HG03196 (cell line): ENCODE data around the gene PTPRE.

ENCODE experiments used
- ATAC-seq: cut with Tn5 transposase; IDR thresholded peaks from one replicate; pipeline ENCODE4 v1.9.1; 2021; ENCODE audit not compliant: unreplicated experiment

The PTPRE gene

DNA sequence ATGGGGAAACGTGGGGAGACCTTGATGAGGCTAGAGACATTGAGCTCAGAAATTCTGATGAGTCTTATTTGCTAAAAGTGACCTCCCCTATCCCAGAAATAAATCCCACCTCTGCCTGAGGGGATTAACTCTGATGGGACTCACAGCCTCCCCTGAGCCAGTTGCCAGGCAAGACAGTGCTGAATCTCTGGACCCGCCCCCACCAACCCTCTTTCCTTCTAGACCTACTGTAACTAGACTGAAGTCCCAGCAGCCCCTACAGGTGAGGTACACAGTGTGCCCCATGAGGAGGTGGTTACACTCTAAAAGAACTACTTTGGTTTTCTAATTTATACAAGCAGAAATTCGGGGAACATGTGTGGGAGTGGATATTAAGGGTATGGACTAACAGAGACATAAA lies 42.9 kb downstream of the PTPRE start:
- ATAC-seq, result no peak

DNA sequence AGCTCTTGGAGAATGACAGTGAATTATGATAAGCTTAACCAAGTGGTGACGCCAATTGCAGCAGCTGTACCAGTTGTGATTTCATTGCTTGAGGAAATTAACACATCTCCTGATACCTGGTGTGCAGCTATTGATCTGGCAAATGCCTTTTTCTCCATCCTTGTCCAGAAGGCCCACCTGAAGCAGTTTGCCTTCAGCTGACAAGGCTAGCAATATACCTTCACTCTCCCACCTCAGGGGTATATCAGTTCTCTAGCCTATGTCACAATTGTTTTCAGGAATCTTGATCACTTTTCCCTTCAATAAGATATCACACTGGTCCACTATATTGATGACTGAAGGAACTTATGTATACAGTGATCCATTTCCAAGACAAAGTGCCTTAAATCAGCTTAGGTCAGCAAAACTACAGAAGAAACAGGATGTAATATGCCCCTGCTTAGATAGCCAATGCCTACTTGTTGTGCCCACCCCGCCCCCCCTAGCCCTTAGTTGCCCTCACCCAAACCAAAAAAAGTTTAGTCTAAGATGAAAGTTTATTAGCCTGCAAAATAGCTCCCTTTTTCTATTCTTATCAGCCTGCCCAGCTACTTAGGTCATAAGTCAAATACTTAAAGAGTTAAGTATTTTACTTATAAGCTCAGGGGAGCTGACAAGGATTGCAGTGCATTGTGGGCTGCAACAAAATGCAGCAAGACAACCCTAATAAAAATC lies 45.1 kb downstream of the PTPRE start:
- ATAC-seq, result no peak

DNA sequence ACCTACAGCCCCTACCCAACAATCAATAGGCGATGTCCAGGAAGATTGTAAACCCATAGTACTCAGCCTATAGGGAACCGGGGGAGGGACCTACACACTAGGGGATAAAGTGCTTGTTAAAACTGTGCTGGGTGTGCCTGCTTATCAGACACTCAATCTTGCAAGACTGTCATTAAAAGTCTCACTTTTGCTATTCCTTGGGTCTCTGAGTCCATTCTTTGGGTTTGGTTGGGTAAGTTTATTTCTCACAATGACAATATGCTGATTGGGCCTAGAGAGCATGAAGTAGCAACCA lies 45.6 kb downstream of the PTPRE start:
- ATAC-seq, result no peak

DNA sequence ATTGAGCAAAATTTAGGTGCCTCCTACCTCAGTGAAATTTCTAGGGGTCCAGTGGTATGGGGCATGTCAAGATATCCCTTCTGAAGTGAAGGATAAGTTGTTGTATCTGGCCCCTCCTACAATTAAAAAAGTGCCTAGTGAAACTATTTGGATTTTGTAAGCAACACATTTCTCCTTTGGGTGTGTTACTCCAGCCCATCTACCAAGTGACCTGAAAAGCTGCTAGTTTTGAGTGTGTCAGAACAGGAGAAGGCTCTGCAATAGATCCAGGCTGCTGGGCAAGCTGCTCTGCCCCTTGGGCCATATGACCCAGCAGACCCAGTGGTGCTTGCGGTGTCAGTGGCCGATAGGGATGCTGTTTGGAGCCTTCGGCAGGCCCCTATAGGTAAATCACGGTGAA lies 46.0 kb downstream of the PTPRE start:
- no peak for ATAC-seq

DNA sequence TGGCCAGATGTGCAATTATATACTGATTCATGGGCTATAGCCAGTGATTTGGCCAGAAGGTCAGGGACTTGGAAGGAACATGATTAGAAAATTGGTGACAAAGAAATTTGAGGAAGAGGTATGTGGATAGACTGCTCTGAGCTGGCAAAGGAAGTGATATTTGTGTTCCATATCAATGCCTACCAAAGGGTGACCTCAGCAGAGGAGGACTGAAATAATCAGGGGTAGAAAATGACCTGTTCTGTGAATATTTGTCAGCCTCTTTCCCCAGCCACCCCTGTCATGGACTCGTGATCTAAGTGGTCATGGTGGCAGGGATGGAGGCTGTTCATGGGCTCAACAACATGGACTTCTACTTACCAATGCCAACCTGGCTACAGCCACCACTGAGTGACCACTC lies 47.0 kb downstream of the PTPRE start:
- no peak for ATAC-seq

DNA sequence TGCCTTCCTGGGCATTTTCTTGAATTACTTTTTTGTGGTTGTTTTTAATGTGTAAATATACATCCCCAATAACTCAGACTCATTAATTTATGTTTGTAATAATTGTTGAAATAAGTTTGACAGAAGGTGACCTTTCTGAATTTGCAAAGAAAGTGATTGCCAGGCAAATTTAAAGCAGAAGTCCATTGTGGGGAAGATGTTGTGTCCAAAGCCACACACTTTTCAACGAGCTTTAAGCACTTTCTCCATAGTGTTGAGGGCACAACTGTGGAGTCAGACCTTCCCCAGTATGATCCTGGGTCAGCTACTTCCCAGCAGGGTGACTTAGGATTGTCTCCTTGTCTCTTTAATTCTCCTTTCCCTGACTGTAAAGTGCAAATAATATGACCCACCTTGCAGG lies 52.5 kb downstream of the PTPRE start:
- ATAC-seq, result no peak

DNA sequence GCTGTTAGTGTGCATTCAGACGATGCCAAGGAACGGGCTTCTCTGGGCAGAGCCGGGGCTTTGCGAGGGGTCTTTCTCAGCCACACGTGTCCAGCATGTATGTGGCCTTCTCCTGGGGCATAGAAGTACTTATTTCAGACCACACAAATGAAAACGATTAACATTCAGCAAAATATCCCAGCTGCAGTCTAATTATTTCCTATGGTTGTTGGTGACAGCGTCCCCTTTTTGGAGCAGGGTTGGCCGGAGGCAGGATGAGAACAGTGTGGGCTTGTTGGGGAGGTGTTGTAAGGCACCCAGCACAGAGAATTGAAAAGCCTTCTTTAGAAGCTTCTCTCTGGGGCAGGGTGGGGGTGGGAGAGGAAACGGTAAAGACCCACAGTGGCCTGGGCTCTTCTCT lies 54.2 kb downstream of the PTPRE start:
- ATAC-seq, result no peak

DNA sequence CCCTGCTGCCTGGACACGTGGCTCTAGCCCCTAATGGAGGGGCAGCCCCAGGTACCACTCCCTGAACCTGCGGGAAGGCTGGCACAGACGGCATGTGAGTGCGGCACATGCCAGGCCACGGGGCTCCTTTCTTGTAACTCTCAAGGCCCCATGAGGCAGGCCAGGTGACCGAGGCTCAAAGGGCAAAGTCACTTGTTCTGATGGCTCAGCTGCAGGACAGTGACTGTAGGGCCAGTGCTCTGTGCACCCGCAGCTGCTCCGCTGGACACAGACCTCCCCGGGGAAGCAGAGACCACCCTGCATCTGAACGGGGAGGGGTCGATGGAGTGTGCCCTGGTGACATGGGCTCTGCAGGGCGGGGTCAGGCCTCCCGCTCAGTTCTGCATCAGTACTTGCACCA lies 55.3 kb downstream of the PTPRE start:
- no peak for ATAC-seq

DNA sequence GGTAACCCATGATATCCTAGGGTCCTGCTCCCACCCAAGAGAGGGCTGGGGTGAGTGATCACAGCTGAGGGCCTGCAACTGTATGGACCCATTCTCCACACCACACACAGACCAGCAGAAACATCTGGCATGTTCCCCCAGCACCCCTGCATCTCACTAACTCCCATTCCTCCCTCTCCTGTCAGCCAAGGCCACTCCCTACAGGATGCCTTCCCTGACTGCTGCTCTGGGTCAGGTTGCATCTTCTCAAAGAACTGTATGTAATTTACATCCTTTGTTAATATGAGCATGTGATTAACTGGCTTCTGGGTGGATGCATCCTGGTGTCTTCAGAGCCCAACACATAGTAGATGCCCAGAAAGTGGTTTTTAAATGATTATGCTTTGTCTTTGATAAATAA lies 56.2 kb downstream of the PTPRE start:
- ATAC-seq, result no peak

DNA sequence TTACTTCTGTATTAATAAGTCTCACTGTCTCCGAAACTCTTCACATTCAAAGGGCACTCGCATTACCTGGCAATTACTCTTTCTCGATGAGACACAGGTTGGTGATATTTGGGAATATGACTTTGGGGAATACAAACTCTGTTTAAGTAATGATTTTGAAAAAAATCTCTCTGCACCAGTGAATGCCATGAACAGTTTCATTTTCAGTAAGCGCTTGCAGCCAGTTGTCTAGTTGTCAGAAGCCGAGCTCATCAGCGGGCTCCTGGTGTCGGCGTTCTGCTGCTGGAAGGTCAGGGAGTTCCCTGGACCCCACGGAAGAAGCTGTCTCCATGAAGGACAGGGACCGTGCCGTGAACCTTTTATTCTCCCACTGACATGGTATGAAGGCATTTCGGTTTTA lies 57.7 kb downstream of the PTPRE start:
- no peak for ATAC-seq

DNA sequence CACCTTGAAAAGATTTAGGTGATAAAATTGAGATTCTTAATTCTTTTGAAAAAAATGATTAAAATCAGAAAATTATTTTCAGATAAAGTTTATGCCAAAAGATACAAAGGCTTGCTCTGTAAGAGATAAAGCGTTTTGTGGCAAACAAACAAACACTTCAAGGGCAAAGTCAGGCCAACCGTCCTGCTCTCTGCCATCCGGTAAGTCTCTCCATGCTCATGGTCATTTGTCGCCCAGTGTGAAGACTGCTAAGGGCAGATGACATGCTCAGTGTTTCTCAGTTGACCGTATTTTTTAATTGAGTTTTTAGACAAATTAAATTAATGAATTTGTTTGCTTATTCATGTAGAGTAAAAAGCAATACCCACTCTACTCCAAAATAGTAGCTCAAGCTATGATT lies 60.0 kb downstream of the PTPRE start:
- ATAC-seq, result no peak

DNA sequence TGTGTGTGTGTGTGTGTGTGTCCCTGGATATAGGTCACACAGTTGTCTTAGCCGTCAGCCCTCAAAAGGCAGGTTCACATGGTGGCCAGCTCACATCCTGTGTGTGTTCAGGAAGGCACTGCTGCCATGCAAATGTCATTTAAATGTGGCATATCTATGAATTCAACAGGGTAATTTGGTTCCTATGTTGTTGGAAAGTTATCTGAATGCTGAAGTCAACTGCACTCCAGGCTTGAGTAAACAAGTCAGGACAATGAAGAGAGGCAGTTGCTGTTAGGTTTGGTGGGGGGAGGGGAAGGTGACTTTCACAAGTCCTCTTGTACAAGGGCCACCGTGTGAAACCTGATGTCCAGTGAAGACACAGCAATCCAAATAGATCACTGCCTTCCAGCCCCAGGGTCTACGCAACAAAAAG lies 61.1 kb downstream of the PTPRE start:
- ATAC-seq, result no peak

DNA sequence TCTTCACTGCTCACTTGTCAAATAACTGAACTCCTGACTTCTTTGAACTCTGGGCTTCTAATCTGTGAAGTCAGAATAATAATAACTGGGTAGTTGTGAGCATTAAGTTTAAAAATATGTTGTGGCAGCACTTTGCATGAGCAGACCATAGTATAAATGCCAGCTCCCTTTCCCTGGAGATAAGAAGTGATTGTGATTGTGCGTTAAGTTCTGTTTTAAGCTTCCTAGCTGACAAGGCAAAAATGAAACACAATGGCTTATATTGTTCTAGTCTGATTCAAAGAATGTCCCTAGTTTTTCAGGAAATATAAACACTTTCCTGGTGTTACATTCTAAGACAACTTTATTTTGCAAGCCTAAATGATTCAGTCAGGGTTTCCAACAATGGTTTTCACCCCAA lies 61.8 kb downstream of the PTPRE start:
- no peak for ATAC-seq

DNA sequence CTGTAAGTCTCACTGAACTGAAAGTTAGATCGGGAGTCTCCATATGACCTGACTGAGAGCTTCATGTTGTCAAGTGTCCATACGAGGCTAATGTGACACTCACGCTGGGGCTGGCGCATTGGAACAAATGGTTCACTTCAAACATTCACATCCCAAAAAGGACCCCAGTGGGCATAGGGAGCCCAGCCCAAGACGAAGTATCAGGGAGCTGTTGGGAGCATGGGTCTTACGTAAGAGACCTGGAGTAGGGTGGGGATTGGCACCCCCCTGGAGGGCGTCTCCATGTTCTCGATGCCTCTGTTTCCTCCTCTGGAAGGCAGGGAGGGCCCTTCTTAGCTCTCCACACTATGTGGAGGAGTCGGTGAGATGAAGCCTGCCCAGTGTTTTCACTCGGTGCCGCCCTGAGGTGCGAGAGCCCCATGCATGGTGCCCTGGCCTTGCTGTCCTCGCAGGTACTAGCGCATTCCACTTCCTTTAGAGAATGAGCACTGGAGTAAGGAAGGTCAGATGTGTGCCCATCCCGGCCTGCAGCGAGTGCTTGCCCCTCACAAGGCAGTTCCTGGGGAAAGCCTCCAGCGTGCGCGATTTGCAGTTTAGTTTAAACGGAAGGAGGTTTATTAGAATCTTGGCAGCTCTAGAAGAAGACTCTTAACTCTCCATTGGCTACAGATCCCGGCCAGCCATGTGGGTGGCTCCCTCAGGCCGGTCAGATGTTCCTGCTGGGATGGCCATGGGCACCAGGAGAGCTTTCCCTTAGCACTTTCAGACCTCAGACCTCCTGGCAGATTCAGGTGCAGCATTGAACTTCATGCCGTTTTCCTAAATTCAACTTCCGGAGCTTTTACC lies 64.4 kb downstream of the PTPRE start:
- ATAC-seq, result no peak

DNA sequence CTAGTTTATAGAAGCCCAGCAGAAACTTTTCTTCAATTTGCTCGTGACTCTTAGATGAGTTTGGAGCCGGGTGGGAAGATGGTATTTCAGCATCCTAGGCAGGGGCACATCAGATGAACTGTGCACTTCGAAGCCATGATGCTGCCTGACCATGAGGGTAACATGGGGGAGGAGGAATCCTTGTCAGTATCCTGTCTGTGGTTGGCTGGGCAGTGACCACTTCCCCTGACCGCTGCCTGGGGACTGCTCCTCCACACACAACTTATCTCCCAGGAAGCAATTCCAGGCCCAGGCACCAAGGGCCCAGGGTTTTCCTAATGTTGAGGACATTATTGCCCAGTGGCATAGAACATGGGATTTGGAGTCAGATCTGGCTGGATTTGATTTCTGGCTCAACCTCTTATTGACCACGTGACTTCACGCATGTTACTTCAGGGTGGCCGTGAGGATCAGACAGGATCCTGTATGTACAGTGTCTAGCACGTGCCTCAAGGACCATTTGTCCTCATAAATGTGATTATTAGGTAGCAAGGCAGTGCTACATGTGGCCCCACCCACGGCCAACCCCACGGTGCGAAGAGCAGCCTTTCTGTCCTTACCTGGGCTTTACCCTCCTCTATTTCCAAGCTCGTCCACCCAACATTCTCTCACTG lies 65.2 kb downstream of the PTPRE start:
- ATAC-seq, result no peak

DNA sequence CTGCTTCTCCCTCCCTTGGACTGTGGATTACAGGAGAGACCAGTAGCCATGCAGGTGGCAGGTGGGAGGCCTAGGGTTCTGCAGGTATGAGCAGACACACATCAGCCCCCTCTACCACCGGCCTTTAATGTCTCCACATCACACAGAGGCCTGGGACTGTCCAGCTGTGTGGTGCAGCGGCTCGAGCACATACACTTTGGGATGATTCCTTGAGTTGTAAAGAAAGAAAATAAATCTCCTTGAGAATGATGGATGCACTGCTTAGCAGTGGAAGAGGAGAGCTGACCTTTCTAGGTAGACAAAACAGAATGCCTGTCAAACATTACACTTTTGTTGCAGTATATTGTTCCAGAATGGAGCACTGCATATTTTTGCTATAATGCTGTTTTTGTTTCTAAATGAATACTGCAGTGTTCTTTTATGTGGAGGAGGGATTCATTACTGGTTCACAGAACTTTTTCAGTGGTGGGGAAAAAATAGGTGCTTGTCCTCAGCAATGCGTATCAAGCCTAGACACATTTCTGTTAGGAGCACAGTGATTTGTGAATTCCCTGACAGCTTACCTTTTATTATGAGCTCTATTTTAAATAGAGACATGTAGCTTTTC lies 66.0 kb downstream of the PTPRE start:
- no peak for ATAC-seq

DNA sequence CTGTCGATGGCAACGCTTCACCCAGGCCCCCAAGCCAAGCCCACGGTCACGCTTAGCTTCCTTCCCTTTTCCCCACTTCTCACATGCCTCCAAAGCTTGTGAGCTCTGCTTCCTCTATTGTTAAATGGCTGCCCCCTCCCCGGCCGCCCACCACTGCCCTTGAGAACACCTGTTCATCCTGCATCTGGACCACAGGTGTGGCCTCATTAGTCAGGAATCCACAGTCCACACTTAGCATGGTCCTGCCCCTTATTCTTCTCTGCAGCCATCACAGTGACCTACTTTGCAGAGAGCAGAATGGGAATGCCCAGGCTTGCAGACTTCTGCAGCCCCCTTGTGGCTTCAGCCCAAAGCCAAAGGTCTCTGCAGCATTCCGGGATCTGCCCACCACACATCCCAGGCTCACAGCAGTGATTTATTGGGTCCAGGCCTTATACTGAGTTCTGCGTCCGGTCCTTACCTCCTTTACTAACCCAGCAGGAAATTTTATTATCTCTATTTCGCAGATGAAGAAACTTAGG lies 66.9 kb downstream of the PTPRE start:
- no peak for ATAC-seq

DNA sequence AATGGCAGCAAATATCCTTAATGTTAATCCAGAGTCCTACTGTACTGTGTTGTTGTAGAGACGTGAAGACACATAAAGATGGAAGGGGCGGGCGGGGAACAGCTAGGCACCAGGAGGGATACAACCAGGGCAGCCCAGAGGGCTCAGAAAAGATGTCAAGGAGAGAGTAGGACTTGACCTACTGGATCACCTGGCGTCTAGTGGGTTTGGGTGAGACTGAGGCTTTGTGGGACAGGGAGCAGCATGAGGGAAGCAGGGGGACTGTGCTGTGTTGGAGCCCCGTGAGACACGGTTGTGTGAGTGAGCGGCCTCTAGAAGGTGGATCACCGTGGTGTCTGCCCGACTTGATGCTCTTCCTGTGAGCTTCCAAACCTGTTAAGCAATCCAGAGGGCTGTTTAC lies 68.0 kb downstream of the PTPRE start:
- ATAC-seq, result no peak

DNA sequence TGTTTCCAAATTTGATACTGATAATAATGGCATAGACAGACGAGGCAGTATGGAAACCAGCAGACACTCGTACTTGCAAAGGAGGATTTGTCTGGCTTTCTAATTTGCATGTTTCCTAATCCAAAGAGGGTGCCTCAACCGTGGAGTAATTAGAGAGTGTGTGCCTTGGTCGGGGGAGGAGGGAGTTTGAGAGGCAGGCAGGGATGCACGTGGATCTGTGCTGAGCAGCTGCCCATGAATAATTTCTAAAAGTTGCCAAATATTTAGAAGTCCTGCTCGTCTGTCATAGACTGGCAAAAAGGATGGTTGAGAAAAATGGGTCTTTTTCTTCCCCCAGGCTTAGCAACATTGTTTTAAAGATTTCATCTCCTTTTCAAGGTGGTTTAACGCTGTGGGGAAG lies 69.4 kb downstream of the PTPRE start:
- ATAC-seq, result no peak

DNA sequence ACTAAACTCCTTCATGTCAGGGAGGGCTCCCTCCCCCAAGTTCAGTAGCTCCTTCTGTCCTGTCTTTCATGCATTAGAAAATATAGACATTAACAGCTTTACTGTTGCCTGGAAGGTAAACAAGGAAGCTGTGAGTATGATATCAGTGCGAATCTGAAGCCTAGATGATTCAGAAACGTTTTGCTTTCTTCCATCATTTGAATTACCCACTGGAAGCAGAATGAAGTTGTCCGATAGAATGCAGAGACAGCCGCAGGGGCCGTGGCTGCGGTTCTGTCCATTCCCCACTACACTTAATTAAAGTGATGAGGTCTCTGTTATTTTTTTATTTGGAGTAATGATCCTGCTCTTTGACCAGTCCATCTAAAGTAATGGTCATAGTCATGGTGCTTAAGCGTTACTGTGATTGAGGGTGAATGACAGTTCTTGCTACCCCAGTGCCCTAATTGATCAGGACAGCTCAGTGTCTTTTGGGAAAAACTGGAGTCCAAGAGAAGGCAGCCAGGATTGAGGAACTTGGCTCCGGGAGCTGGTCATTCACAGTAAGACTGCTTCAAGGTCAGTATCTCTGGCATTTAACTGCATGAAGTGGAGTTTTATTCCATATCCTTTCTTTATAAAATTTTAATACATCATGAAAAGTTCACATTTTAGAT lies 69.9 kb downstream of the PTPRE start:
- no peak for ATAC-seq

DNA sequence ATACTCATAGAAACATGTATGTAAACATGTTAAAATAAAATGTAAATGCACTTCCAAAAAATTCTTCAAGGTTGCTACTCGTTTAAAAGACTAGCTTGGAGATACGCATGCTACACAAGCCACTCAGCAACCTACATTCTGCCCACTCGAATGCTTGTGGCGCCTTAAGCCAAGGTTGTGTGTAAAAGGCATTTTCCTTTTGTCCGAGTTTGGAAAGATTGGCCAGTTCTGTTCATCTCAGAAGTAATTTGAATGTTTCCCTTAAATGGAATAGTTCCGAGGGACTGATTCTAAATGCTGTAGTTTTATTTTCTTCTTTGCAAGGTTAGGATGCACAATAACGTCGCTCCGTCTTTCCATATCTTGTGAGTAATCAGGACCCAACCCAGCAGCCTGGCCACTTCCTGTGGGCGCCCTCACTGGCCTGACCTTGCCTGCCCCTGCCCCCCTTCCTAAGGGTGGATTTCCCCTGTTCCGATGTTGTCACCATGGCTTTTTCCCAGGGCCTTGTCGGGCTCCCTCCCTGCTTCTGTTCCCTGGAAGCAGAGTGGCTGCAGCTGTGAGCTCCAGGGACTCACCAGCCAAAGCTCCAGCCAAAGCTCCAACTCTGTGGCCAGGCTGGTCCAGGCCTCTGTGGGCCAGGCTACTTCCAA lies 70.6 kb downstream of the PTPRE start:
- ATAC-seq, result no peak
